Mucosa of descending colon (tissue), 3 donors: ENCODE data around the gene YRDC. TPM values are rescaled to one million over a fixed set of nuclear protein-coding genes. Genes with fewer than 3 reads are reported as not detected.

Experiments
- ATAC-seq: fragments of 200-7000 bp; cut with Tn5 transposase; one replicate; pipeline ENCODE4 v1.9.1; 2020; ENCODE audit warnings: mild to moderate bottlenecking, moderate library complexity
- DNase-seq, 3 donors: peaks; one replicate each; pipeline ENCODE4 v3.0.0-alpha.2; 2020
- H3K36me3 ChIP-seq: fragments of 200-600 bp; one replicate; pipeline ENCODE4 v1.8.0; 2021; ENCODE audit warnings: low read depth, mild to moderate bottlenecking
- H3K4me1 ChIP-seq: fragments of 200-600 bp; one replicate; pipeline ENCODE4 v1.8.0; 2021; ENCODE audit warnings: low read depth, mild to moderate bottlenecking
- H3K4me3 ChIP-seq: fragments of 200-600 bp; one replicate; pipeline ENCODE4 v1.8.0; 2021; ENCODE audit warnings: mild to moderate bottlenecking
- H3K9me3 ChIP-seq: fragments of 200-600 bp; one replicate; pipeline ENCODE4 v1.8.0; 2021; ENCODE audit warnings: mild to moderate bottlenecking
- intact Hi-C, 2 donors: fragments of 100-400 bp; cut with DNase I in 1 of 2; cut with micrococcal nuclease in 1 of 2; formaldehyde crosslinking; loops; one replicate each; pipeline versions ENCODE4 v1.11.0 to v1.11.1; 2022; cut with DNase I, micrococcal nuclease
- total RNA-seq, 3 donors: library from RNA; stranded (reverse); fragmentation: NEBNext Ultra II Directional in 2 of 3; extraction: Animal tissue kit (Norgen Biotek cat#: 25700) in 2 of 3; gene quantifications; one replicate each; pipeline versions ENCODE4 v1.2.1 to v1.2.4, GENCODE V29; 2021 to 2023
- TF ChIP-seq, protein P1 (sequence below): fragments of 200-600 bp; IDR thresholded peaks from one replicate; pipeline ENCODE4 v1.8.0; 2022; ENCODE audit warnings: antibody characterized with exemption, mild to moderate bottlenecking
- donor health status: DM: no; HTN: no; CAD: no; lungs with moderate emphysema.
- donor health status: DM: no; HTN: no; CAD: no.
- donor health status: DM: no; HTN: yes; CAD: no.

Gene YRDC
- total RNA-seq, 3 donors from 2014 or later = 13.3 to 13.9 (median 13.4) TPM

DNA sequence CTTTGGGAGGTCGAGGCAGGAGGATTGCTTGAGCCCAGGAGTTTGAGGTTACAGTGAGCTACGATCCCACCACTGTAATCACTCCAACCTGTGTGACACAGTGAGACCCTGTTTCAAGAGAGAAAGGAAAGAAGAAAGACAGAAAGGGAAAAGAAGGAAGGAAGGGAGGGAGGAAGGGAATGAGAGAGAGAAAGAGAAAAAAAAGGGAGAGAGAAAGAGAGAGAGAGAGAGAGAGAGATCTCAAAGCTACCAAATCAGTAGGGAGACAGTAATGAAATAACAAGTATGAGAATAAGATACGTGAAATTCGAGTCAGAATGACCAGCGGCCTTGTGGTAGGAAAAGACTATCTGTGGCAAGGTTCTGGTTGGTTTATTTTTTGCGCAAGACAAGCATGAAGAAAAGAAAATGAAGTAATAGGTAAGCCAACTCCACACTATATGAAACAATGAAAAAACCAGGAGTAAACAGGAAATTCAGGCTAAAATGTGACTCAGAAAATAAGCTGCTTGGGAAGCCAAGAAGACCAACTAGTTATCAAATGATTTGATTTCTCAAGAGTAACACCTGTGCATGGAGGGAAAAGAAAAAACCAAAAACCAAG, 42.4 kb upstream of the YRDC start:
- DNase-seq (no peak), ATAC-seq (no peak)
- TF ChIP-seq, protein P1, sequence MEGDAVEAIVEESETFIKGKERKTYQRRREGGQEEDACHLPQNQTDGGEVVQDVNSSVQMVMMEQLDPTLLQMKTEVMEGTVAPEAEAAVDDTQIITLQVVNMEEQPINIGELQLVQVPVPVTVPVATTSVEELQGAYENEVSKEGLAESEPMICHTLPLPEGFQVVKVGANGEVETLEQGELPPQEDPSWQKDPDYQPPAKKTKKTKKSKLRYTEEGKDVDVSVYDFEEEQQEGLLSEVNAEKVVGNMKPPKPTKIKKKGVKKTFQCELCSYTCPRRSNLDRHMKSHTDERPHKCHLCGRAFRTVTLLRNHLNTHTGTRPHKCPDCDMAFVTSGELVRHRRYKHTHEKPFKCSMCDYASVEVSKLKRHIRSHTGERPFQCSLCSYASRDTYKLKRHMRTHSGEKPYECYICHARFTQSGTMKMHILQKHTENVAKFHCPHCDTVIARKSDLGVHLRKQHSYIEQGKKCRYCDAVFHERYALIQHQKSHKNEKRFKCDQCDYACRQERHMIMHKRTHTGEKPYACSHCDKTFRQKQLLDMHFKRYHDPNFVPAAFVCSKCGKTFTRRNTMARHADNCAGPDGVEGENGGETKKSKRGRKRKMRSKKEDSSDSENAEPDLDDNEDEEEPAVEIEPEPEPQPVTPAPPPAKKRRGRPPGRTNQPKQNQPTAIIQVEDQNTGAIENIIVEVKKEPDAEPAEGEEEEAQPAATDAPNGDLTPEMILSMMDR = no peak
- intact Hi-C loops = no loop called here
- no peaks in the 10 kb centered on the region for H3K36me3 ChIP-seq
- H3K9me3 ChIP-seq = no peaks in the 10 kb centered on the region
- no peak overlapping the region for H3K4me3 ChIP-seq
- peaks cover 10% of the 10 kb centered on the region for H3K4me1 ChIP-seq

DNA sequence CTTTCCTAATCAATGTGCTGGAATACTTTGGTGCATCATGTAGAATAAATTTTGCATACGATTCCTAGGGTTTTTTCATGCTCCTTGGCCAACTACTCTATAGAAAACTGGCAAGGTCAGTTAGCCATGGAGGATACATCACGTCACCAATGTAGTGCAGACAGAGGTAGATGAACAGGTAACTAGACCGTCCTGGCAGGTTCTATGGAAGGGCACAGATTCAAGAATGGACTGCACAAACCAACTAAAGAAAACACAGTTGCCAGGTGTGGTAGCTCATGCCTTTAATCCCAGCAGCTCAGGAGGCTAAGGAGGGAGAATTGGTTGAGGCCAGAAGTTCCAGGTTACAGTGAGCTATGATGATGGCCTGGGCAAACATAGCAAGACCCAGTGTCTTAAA, 41.5 kb upstream of the YRDC start:
- ATAC-seq = no peak
- TF ChIP-seq, protein P1 = no peak
- Histone ChIP-seq H3K4me1 (peaks cover 11% of the 10 kb centered on the region), H3K4me3 (no peak overlapping the region), H3K9me3 (no peaks in the 10 kb centered on the region), H3K36me3 (no peaks in the 10 kb centered on the region)
- intact Hi-C loops = no loop called here
- DNase-seq = no peak

DNA sequence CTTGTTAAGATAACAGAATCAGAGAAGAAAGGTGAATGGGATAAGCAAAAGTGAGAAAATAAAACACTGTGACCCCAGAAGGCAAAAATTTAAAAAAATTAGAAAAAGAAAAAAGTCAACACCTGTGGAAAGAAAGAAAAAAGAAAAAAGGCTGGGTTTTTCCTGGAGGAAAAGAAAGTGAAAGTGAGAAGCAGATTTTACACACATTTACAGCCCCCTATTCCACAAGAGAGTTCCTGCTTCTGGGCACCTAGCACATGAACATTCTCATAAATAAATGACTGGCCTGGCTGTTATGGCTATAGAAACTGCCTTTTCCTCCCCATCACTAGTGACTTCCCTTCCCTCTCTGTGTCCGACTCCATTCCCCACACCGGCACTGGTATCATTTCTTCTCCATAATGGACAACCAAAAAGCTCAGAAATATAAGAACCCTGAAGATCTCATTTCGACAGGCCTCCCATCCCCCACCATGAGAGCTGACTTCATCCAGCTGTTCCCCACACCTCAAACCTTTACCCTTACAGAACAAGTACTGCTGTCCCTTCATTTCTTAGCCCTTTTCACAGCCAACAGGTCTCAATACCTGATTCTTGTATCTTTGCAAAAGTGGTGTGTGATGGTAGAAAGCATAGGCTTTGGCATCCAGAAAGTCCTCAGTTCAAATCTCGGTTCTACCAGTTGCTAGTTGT, 38.8 kb upstream of the YRDC start:
- Histone ChIP-seq H3K4me3 (no peak overlapping the region), H3K9me3 (no peaks in the 10 kb centered on the region), H3K36me3 (no peaks in the 10 kb centered on the region), H3K4me1 (peaks cover 11% of the 10 kb centered on the region)
- ATAC-seq = peak; percentile 96
- TF ChIP-seq, protein P1 = no peak
- peak in 1 of 3 donors; percentile 42 for DNase-seq
- intact Hi-C loops = no loop called here

DNA sequence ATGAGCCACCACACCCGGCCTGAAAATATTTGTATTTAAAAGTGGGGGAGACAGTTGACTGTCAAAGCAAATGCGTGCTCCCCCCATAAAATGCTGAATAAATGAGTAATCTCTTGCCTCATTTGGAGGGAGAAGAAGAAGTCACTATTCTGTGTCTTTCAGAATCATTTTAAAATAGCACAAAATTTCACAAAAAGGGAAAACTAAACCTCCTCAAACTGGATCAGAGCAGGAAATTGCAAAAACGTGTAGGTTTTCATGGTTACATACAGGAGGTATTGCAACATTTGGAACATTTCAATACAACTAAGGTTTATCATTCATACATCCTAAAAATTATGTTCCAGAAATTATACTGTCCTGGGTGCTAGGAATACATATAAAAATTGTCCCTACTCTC, 37.8 kb upstream of the YRDC start:
- ATAC-seq = no peak

DNA sequence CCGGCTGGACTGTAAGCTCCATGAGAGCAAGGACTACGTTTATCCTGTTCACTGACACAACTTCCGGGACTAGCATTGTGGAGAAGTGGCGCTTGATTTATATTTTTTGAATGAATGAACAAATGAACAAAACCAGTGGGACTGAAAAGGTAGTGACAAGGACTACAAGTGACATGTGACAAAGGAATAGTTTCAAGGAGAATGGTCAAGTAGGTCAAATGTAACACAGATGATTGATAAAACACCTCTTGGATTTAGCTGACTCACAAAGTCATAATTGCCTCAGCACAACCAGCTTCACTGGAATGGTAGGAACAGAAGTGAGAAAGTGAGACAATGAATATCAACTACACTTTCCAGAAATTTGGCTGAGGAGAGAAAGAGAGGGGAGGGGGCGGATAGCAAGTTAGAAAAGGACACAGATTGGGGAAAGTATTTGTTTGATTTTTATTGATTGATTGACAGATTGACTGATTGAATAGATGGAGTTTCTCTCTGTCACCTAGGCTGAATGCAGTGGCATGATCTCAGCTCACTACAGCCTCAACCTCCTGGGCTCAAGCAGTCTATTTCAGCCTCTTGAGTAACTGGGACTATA, 37.1 kb upstream of the YRDC start:
- TF ChIP-seq, protein P1 = no peak
- DNase-seq (no peak), ATAC-seq (peak; percentile 44)
- Histone ChIP-seq H3K36me3 (no peaks in the 10 kb centered on the region), H3K9me3 (no peaks in the 10 kb centered on the region), H3K4me3 (no peak overlapping the region), H3K4me1 (peaks cover 11% of the 10 kb centered on the region)
- intact Hi-C loops = no loop called here

More for the DNA sequence above, 37.8 kb upstream of the YRDC start:
- TF ChIP-seq, protein P1 = no peak
- DNase-seq = no peak
- intact Hi-C loops = no loop called here
- Histone ChIP-seq H3K9me3 (no peaks in the 10 kb centered on the region), H3K4me3 (no peak overlapping the region), H3K4me1 (peaks cover 11% of the 10 kb centered on the region), H3K36me3 (no peaks in the 10 kb centered on the region)
